HepG2 (cell line): ENCODE measurements around the gene KRTCAP2. TPM values are rescaled to one million over a fixed set of nuclear protein-coding genes. Genes with fewer than 3 reads are reported as not detected.
A peak's percentile ranks its signal among the peaks of the same experiment; 100 is the strongest.

ENCODE experiments used
- ATF1 ChIP-seq: IDR thresholded peaks from 2 replicates; pipeline ENCODE4 v1.6.1; 2016; ENCODE audit warnings: mild to moderate bottlenecking, control low read depth
- ATF7-NPFF ChIP-seq: sonication (generic); formaldehyde crosslinking; IDR thresholded peaks from 2 replicates; pipeline ENCODE4 v1.8.1; 2023; ENCODE audit warnings: mild to moderate bottlenecking, low read depth, missing genetic modification reagents, moderate library complexity
- DZIP1 ChIP-seq: sonication (generic); formaldehyde crosslinking; IDR thresholded peaks from 2 replicates; pipeline ENCODE4 v1.5.0; 2020; ENCODE audit warnings: mild to moderate bottlenecking, missing genetic modification reagents
- HDAC1 ChIP-seq: sonication (generic); formaldehyde crosslinking; IDR thresholded peaks from 2 replicates; pipeline ENCODE4 v1.5.1; 2020; ENCODE audit warnings: mild to moderate bottlenecking, missing genetic modification reagents
- IKZF5 ChIP-seq: IDR thresholded peaks from 2 replicates; pipeline ENCODE4 v1.6.1; 2018; ENCODE audit warnings: missing genetic modification reagents, mild to moderate bottlenecking, missing compliant biosample characterization
- KDM3A ChIP-seq: IDR thresholded peaks from 2 replicates; pipeline ENCODE4 v1.6.1; 2018; ENCODE audit warnings: low read depth, missing compliant biosample characterization
- KDM5B ChIP-seq: sonication (generic); formaldehyde crosslinking; IDR thresholded peaks from 2 replicates; pipeline ENCODE4 v1.4.0; 2020; ENCODE audit warnings: missing genetic modification reagents, mild to moderate bottlenecking, borderline replicate concordance
- LRRFIP1 ChIP-seq: sonication (generic); formaldehyde crosslinking; conservative IDR thresholded peaks from 2 replicates; pipeline ENCODE4 v1.4.0; 2020; ENCODE audit warnings: missing genetic modification reagents
- MAFK ChIP-seq, 2 experiments: IDR thresholded peaks in 1 of 2; conservative IDR thresholded peaks in 1 of 2; 2 replicates each; pipeline ENCODE4 v1.6.1; 2011; ENCODE audit warnings: improper control_type of control experiment in 2 of 2, low read length in 2 of 2
- NFATC3 ChIP-seq: sonication (generic); formaldehyde crosslinking; IDR thresholded peaks from 2 replicates; pipeline ENCODE4 v1.5.1; 2020; ENCODE audit warnings: mild to moderate bottlenecking, missing genetic modification reagents
- RFX1 ChIP-seq: fragments of 450-650 bp; IDR thresholded peaks from 2 replicates; pipeline ENCODE4 v1.6.1; 2017
- SNAPC2 ChIP-seq: sonication (generic); formaldehyde crosslinking; IDR thresholded peaks from 2 replicates; pipeline ENCODE4 v1.8.1; 2022; ENCODE audit warnings: mild to moderate bottlenecking, missing genetic modification reagents
- SNAPC5 ChIP-seq: sonication (generic); formaldehyde crosslinking; IDR thresholded peaks from 2 replicates; pipeline ENCODE4 v1.8.1; 2023; ENCODE audit warnings: mild to moderate bottlenecking, missing genetic modification reagents, borderline replicate concordance
- SP140L ChIP-seq: sonication (generic); formaldehyde crosslinking; IDR thresholded peaks from 2 replicates; pipeline ENCODE4 v1.4.0; 2020; ENCODE audit warnings: missing genetic modification reagents, borderline replicate concordance
- TFDP2 ChIP-seq: sonication (generic); formaldehyde crosslinking; IDR thresholded peaks from 2 replicates; pipeline ENCODE4 v1.4.0; 2020; ENCODE audit warnings: missing genetic modification reagents
- ZNF12 ChIP-seq: sonication (generic); formaldehyde crosslinking; IDR thresholded peaks from 2 replicates; pipeline ENCODE4 v1.5.0; 2020; ENCODE audit warnings: missing genetic modification reagents
- ZNF20 ChIP-seq: sonication (generic); formaldehyde crosslinking; IDR thresholded peaks from 2 replicates; pipeline ENCODE4 v1.4.0; 2020; ENCODE audit warnings: mild to moderate bottlenecking, moderate library complexity, missing genetic modification reagents
- ZNF451 ChIP-seq: sonication (generic); formaldehyde crosslinking; IDR thresholded peaks from 2 replicates; pipeline ENCODE4 v1.5.0; 2020; ENCODE audit warnings: mild to moderate bottlenecking, missing genetic modification reagents
- ZNF547 ChIP-seq: sonication (generic); formaldehyde crosslinking; IDR thresholded peaks from 2 replicates; pipeline ENCODE4 v1.5.1; 2020; ENCODE audit warnings: mild to moderate bottlenecking, missing genetic modification reagents
- ZNF589 ChIP-seq: sonication (generic); formaldehyde crosslinking; conservative IDR thresholded peaks from 2 replicates; pipeline ENCODE4 v1.8.0; 2022; ENCODE audit warnings: mild to moderate bottlenecking, moderate library complexity, missing genetic modification reagents
- ZNF773 ChIP-seq: sonication (generic); formaldehyde crosslinking; IDR thresholded peaks from 2 replicates; pipeline ENCODE4 v1.4.0; 2020; ENCODE audit warnings: missing genetic modification reagents, borderline replicate concordance
- polyA plus RNA-seq, 8 experiments: library from polyadenylated mRNA; depleted of rRNA in 3 of 8; stranded (reverse) in 7 of 8; unstranded in 1 of 8; fragments of >200 nt; fragmentation: Illumina TruSeq in 4 of 8; extraction: Trizol in 4 of 8; gene quantifications; 2 replicates each; pipeline versions ENCODE4 v1.2.1 to v1.2.3, GENCODE V29; 2011 to 2016; ENCODE audit warnings: low read depth in 4 of 8, missing spikeins in 1 of 8, mixed read lengths in 1 of 8; ENCODE audit not compliant: insufficient read depth in 1 of 8
- total RNA-seq, 5 experiments: library from RNA; depleted of rRNA; stranded (reverse); fragments of >200 nt; fragmentation: Illumina TruSeq; extraction: Trizol; gene quantifications; 2 replicates each; pipeline ENCODE4 v1.2.3, GENCODE V29; 2016; ENCODE audit warnings: low read depth in 1 of 5

Gene KRTCAP2
- total and polyA plus RNA-seq, 2 of the 13 experiments (the other 11 are each of a cell fraction or from before 2014, with no cell fraction given) = 77.3 to 79.4 TPM

GRCh38 chr1:155127105-155127966 is 45.8 kb downstream of the KRTCAP2 start, which contains the start of gene EFNA1 (continued):
- no peak; the same call in 1 of the 2 replicates for TF ChIP-seq ZNF12
- TF ChIP-seq ZNF547 = no peak; the same call in 1 of the 2 replicates
- peak; percentile 87; the same call in 1 of the 2 replicates for TF ChIP-seq ZNF589 (CRISPR knock-in tag)
- TF ChIP-seq MAFK (conservative IDR thresholded peaks at IDR 0.05 in 1 of 2, IDR thresholded peaks at IDR 0.05 in 1 of 2; ENCODE audit: low read length in 2 of 2) = no peak
- TF ChIP-seq ATF1 = no peak
- TF ChIP-seq KDM3A (CRISPR knock-in tag) = no peak; the same call in 1 of the 2 replicates
- peak; percentile 29; the same call in 1 of the 2 replicates for TF ChIP-seq NFATC3 (CRISPR knock-in tag)
- TF ChIP-seq SNAPC5 (CRISPR knock-in tag) = peak; percentile 79; the same call in 1 of the 2 replicates
- TF ChIP-seq TFDP2 (CRISPR knock-in tag) = no peak; the same call in 1 of the 2 replicates
- TF ChIP-seq ZNF773 = no peak
- TF ChIP-seq KDM5B (CRISPR knock-in tag) = peak; percentile 69
- no peak for TF ChIP-seq RFX1
- TF ChIP-seq ATF7-NPFF = 0 out of 2 replicates have a peak, but pooled peaks have one; percentile 40
- peak; percentile 88; the same call in 1 of the 2 replicates for TF ChIP-seq IKZF5 (CRISPR knock-in tag)
- peak; percentile 95 for TF ChIP-seq HDAC1 (CRISPR knock-in tag)
- TF ChIP-seq DZIP1 (CRISPR knock-in tag) = no peak
- no peak for TF ChIP-seq ZNF20 (CRISPR knock-in tag)
- TF ChIP-seq ZNF451 (CRISPR knock-in tag) = peak; percentile 38; the same call in 1 of the 2 replicates
- TF ChIP-seq SP140L (CRISPR knock-in tag) = 0 out of 2 replicates have a peak, but pooled peaks have one; percentile 33
- TF ChIP-seq SNAPC2 = peak; percentile 28; the same call in 1 of the 2 replicates
- 0 out of 2 replicates have a peak, but pooled peaks have one; percentile 23 for TF ChIP-seq LRRFIP1
